ENCODE data around the gene TRAF2.

Gene TRAF2

DNA sequence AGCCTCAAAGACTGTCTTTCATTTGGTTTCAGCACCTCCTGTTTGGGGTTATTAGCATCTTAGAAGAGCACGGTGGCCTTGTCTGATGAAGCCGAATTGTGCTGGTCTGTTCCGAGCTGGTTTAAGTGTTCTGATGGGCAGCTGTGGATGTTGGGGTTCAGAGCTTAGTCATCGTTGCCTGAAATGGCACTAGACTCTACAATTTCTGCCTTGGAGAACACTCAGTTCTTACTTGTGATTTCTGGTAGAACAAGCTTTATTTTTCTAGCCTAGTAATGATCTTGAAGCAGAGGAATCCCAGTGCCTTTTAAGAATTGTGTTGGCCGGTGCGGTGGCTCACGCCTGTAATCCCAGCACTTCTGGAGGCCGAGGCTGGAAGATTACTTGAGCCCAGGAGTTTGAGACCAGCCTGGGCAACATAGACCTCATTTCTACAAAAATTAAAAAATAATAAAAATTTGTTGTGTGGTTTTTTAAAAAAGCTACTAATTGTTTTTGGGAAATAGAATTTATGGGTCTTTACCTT lies 50.4 kb downstream of the TRAF2 start:
- TF ChIP-seq CEBPB (IDR thresholded peaks at IDR 0.05) (no peak), FOXM1 (IDR thresholded peaks at IDR 0.05; ENCODE audit: borderline replicate concordance, low read depth) (no peak), TAF1 (IDR thresholded peaks at IDR 0.05; ENCODE audit: low read depth) (no peak), EGR1 (IDR thresholded peaks at IDR 0.05) (no peak), NFIC (IDR thresholded peaks at IDR 0.05) (no peak), RAD21 (IDR thresholded peaks at IDR 0.05; ENCODE audit: low read depth) (no peak), YY1 (IDR thresholded peaks at IDR 0.05; ENCODE audit: low read depth) (no peak), CREB1 (IDR thresholded peaks at IDR 0.05; ENCODE audit: low read depth) (no peak), EP300 (IDR thresholded peaks at IDR 0.05; ENCODE audit: borderline replicate concordance) (no peak), TEAD4 (IDR thresholded peaks at IDR 0.05) (no peak), ZBTB7A (IDR thresholded peaks at IDR 0.05; ENCODE audit: low read depth) (no peak), TCF12 (IDR thresholded peaks at IDR 0.05; ENCODE audit: low read depth) (no peak)
- TF ChIP-seq, protein P1, sequence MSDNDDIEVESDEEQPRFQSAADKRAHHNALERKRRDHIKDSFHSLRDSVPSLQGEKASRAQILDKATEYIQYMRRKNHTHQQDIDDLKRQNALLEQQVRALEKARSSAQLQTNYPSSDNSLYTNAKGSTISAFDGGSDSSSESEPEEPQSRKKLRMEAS (IDR thresholded peaks at IDR 0.05), result no peak
- TF ChIP-seq, protein P2, sequence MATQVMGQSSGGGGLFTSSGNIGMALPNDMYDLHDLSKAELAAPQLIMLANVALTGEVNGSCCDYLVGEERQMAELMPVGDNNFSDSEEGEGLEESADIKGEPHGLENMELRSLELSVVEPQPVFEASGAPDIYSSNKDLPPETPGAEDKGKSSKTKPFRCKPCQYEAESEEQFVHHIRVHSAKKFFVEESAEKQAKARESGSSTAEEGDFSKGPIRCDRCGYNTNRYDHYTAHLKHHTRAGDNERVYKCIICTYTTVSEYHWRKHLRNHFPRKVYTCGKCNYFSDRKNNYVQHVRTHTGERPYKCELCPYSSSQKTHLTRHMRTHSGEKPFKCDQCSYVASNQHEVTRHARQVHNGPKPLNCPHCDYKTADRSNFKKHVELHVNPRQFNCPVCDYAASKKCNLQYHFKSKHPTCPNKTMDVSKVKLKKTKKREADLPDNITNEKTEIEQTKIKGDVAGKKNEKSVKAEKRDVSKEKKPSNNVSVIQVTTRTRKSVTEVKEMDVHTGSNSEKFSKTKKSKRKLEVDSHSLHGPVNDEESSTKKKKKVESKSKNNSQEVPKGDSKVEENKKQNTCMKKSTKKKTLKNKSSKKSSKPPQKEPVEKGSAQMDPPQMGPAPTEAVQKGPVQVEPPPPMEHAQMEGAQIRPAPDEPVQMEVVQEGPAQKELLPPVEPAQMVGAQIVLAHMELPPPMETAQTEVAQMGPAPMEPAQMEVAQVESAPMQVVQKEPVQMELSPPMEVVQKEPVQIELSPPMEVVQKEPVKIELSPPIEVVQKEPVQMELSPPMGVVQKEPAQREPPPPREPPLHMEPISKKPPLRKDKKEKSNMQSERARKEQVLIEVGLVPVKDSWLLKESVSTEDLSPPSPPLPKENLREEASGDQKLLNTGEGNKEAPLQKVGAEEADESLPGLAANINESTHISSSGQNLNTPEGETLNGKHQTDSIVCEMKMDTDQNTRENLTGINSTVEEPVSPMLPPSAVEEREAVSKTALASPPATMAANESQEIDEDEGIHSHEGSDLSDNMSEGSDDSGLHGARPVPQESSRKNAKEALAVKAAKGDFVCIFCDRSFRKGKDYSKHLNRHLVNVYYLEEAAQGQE (IDR thresholded peaks at IDR 0.05; ENCODE audit: low read depth), result no peak
- TF ChIP-seq, protein P3, sequence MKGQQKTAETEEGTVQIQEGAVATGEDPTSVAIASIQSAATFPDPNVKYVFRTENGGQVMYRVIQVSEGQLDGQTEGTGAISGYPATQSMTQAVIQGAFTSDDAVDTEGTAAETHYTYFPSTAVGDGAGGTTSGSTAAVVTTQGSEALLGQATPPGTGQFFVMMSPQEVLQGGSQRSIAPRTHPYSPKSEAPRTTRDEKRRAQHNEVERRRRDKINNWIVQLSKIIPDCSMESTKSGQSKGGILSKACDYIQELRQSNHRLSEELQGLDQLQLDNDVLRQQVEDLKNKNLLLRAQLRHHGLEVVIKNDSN (IDR thresholded peaks at IDR 0.05), result no peak

DNA sequence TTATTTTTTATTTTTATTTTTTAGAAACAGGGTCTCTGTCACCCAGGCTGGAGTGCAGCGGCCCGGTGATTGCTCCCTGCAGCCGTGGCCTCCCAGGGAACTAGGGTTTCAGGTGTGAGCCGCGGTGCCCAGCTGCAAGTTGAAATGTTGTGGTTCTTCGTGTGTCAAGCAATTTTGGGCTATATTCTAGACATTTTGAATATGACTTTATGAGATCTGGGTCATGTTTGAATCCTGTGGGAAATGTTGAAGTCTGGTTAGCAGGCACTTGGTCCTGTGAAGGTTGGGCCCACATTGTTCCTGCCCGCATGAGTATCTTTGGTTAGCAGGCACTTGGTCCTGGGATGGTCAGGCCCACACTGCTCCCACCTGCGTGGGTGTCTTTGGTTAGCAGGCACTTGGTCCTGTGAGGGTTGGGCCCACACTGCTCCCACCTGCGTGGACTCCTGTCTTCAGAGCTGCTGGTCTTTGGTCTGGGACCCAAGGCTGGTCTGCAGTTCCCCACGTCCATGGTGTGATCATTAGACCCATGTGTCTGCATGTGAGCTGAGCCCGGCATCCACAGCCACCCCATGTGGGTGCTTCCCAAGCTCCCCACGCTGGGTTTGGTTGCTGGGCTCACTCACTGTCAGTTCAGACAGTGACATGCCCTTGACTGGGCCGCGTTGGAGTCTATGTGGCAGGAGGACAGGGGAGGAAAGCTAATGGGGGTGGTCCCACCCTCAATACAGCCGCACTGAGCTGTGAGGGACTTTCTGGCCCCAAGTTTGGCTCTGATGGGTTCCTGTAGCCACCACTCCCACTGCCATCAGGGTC lies 51.1 kb downstream of the TRAF2 start:
- no peak for TF ChIP-seq TCF12 (IDR thresholded peaks at IDR 0.05; ENCODE audit: low read depth)
- TF ChIP-seq, protein P3 (IDR thresholded peaks at IDR 0.05), result no peak
- no peak for TF ChIP-seq EGR1 (IDR thresholded peaks at IDR 0.05)
- no peak for TF ChIP-seq TEAD4 (IDR thresholded peaks at IDR 0.05)
- no peak for TF ChIP-seq FOXM1 (IDR thresholded peaks at IDR 0.05; ENCODE audit: borderline replicate concordance, low read depth)
- TF ChIP-seq, protein P2 (IDR thresholded peaks at IDR 0.05; ENCODE audit: low read depth), result no peak
- no peak for TF ChIP-seq TAF1 (IDR thresholded peaks at IDR 0.05; ENCODE audit: low read depth)
- TF ChIP-seq, protein P1 (IDR thresholded peaks at IDR 0.05), result no peak
- TF ChIP-seq ZBTB7A (IDR thresholded peaks at IDR 0.05; ENCODE audit: low read depth), result no peak
- no peak for TF ChIP-seq CREB1 (IDR thresholded peaks at IDR 0.05; ENCODE audit: low read depth)
- TF ChIP-seq RAD21 (IDR thresholded peaks at IDR 0.05; ENCODE audit: low read depth), result no peak
- TF ChIP-seq CEBPB (IDR thresholded peaks at IDR 0.05), result no peak
- no peak for TF ChIP-seq EP300 (IDR thresholded peaks at IDR 0.05; ENCODE audit: borderline replicate concordance)
- no peak for TF ChIP-seq YY1 (IDR thresholded peaks at IDR 0.05; ENCODE audit: low read depth)
- no peak for TF ChIP-seq NFIC (IDR thresholded peaks at IDR 0.05)

DNA sequence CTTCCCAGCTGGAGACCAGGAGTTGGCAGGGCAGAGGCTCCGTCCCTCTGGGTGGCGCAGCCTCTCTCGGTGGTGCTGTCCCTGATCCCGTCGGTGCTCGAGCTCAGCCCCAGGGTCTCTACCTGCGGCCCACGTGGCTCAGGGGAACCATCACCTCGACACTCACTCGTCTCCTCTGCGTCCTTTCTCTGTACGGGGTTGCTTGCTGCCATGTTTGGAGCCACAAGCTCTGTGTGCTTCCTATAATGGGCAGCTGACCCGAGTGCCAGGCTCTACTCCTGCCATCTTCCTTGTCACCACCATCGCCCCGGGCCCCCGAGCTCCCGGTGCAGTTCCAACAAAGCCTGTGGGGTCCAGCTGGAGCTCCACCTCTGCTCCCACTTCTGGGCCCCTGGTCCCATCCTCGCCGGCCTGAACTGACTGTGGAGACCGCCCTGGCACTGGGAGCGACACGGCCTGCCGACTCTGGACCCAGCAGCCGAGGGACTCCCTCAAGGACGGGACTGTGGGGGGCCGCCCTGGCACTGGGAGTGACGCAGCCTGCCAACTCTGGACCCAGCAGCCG lies 53.2 kb downstream of the TRAF2 start:
- TF ChIP-seq TEAD4 (IDR thresholded peaks at IDR 0.05) (no peak), CREB1 (IDR thresholded peaks at IDR 0.05; ENCODE audit: low read depth) (no peak), EP300 (IDR thresholded peaks at IDR 0.05; ENCODE audit: borderline replicate concordance) (no peak), RAD21 (IDR thresholded peaks at IDR 0.05; ENCODE audit: low read depth) (no peak), YY1 (IDR thresholded peaks at IDR 0.05; ENCODE audit: low read depth) (no peak), EGR1 (IDR thresholded peaks at IDR 0.05) (no peak), TCF12 (IDR thresholded peaks at IDR 0.05; ENCODE audit: low read depth) (no peak), ZBTB7A (IDR thresholded peaks at IDR 0.05; ENCODE audit: low read depth) (no peak), CEBPB (IDR thresholded peaks at IDR 0.05) (no peak), FOXM1 (IDR thresholded peaks at IDR 0.05; ENCODE audit: borderline replicate concordance, low read depth) (no peak), NFIC (IDR thresholded peaks at IDR 0.05) (no peak), TAF1 (IDR thresholded peaks at IDR 0.05; ENCODE audit: low read depth) (no peak)
- TF ChIP-seq, protein P1 (IDR thresholded peaks at IDR 0.05), result no peak
- TF ChIP-seq, protein P2 (IDR thresholded peaks at IDR 0.05; ENCODE audit: low read depth), result no peak
- TF ChIP-seq, protein P3 (IDR thresholded peaks at IDR 0.05), result no peak

Data from Ishikawa (cell line).